PC-9 (cell line): Measurements from ENCODE around the gene TBC1D13. TPM values are rescaled to one million over a fixed set of nuclear protein-coding genes. Genes with fewer than 3 reads are reported as not detected.

Experiments used
- BruUV-seq: library from RNA; stranded (reverse); fragments of 400-500 nt; replicated peaks from 2 replicates; lab custom pipeline; 2021; lab: Mats Ljungman, UMichigan
- CTCF ChIA-PET: fragments of 300-600 bp; sonication (Branson Sonifier 250); formaldehyde crosslinking; loops from one replicate; lab custom pipeline; 2022; ENCODE audit warnings: antibody characterized with exemption; lab: Charles Lee
- POLR2A ChIA-PET: fragments of 300-600 bp; sonication (Branson Sonifier 250); formaldehyde crosslinking; loops from one replicate; lab custom pipeline; 2022; ENCODE audit warnings: antibody characterized with exemption; ENCODE audit not compliant: unreplicated experiment; lab: Charles Lee
- DNase-seq, 2 experiments: peaks; one replicate each; pipeline versions ENCODE4 v3.0.0 to v3.0.0-alpha.2; 2015 to 2022; ENCODE audit warnings: mixed read lengths in 1 of 2
- H2AFZ ChIP-seq: fragments of 200-600 bp; sonication (generic); 2 replicates; pipeline ENCODE4 v1.8.1; 2017; ENCODE audit warnings: antibody characterized with exemption
- H3F3A ChIP-seq: fragments of 200-600 bp; sonication (generic); 2 replicates; pipeline ENCODE4 v1.8.1; 2017; ENCODE audit warnings: antibody characterized with exemption, mild to moderate bottlenecking, low read depth; ENCODE audit not compliant: insufficient read depth
- H3K27ac ChIP-seq: fragments of 200-600 bp; sonication (generic); 2 replicates; pipeline ENCODE4 v1.6.1; 2016; ENCODE audit warnings: mixed run types
- H3K27me3 ChIP-seq: fragments of 200-600 bp; sonication (generic); 2 replicates; pipeline ENCODE4 v1.6.1; 2016; ENCODE audit warnings: low read depth, mixed run types; ENCODE audit not compliant: insufficient read depth
- H3K36me3 ChIP-seq: fragments of 200-600 bp; sonication (generic); 2 replicates; pipeline ENCODE4 v1.6.1; 2016; ENCODE audit warnings: low read depth, mixed run types
- H3K4me1 ChIP-seq: fragments of 200-600 bp; sonication (generic); replicated peaks from 2 replicates; pipeline ENCODE4 v1.6.1; 2016; ENCODE audit warnings: mixed run types; ENCODE audit not compliant: insufficient read depth
- H3K4me2 ChIP-seq: fragments of 200-600 bp; sonication (generic); 2 replicates; pipeline ENCODE4 v1.6.1; 2017; ENCODE audit warnings: mixed run types
- H3K4me3 ChIP-seq: fragments of 200-600 bp; sonication (generic); 2 replicates; pipeline ENCODE4 v1.6.1; 2016; ENCODE audit warnings: mixed run types
- H3K79me2 ChIP-seq: fragments of 200-600 bp; sonication (generic); 2 replicates; pipeline ENCODE4 v1.6.1; 2017; ENCODE audit warnings: low read depth, mixed run types
- H3K9me2 ChIP-seq: fragments of 200-600 bp; sonication (generic); 2 replicates; pipeline ENCODE4 v1.8.1; 2017; ENCODE audit warnings: mild to moderate bottlenecking; ENCODE audit not compliant: insufficient read depth
- H3K9me3 ChIP-seq: fragments of 200-600 bp; sonication (generic); 2 replicates; pipeline ENCODE4 v1.8.1; 2016; ENCODE audit warnings: low read depth; ENCODE audit not compliant: insufficient read depth
- H4K20me1 ChIP-seq: fragments of 200-600 bp; sonication (generic); 2 replicates; pipeline ENCODE4 v1.8.1; 2017; ENCODE audit not compliant: insufficient read depth
- CTCF ChIP-seq: fragments of 200-600 bp; sonication (generic); conservative IDR thresholded peaks from 2 replicates; pipeline ENCODE4 v1.6.1; 2017; ENCODE audit warnings: mixed run types, antibody characterized with exemption, mild to moderate bottlenecking, moderate library complexity
- EZH2 ChIP-seq: fragments of 200-600 bp; sonication (generic); IDR thresholded peaks from 2 replicates; pipeline ENCODE4 v1.8.0; 2017; ENCODE audit warnings: antibody characterized with exemption, low read depth
- intact Hi-C: fragments of 100-400 bp; cut with micrococcal nuclease; formaldehyde crosslinking; loops from one replicate; pipeline ENCODE4 v1.10.0; 2022; ENCODE audit not compliant: unreplicated experiment
- total RNA-seq: library from RNA; stranded (reverse); gene quantifications from 2 replicates; pipeline ENCODE4 v1.2.3, GENCODE V29; 2021

Gene TBC1D13
- total RNA-seq, 1 experiment from 2014 or later, result 41.9 TPM

GRCh38 chr9:128757602-128758001 lies 29.5 kb upstream of the TBC1D13 start:
- no peaks in the 10 kb centered on the region for H3F3A ChIP-seq
- no peaks in the 10 kb centered on the region for H3K9me2 ChIP-seq
- no peaks in the 10 kb centered on the region for H3K9me3 ChIP-seq
- H4K20me1 ChIP-seq, result no peaks in the 10 kb centered on the region
- no peak for TF ChIP-seq CTCF
- no peak for TF ChIP-seq EZH2
- no peak overlapping the region for H3K27ac ChIP-seq
- intact Hi-C loops, result no loop called here
- H3K4me2 ChIP-seq, result no peak overlapping the region
- ChIA-PET POLR2A (interaction anchor here (0.6 kb wide), 1 partner anchor 50 kb away, joined by 3 read pairs; no protein-coding TSS in a partner anchor), CTCF (no interaction called here)
- H3K4me3 ChIP-seq, result no peak overlapping the region
- DNase-seq, result no peak
- H3K36me3 ChIP-seq, result no peaks in the 10 kb centered on the region
- no peaks in the 10 kb centered on the region for H3K4me1 ChIP-seq
- no TSS peak for BruUV-seq
- no peaks in the 10 kb centered on the region for H3K79me2 ChIP-seq
- no peak overlapping the region for H2AFZ ChIP-seq
- H3K27me3 ChIP-seq, result no peaks in the 10 kb centered on the region

- CTCF ChIA-PET, result no interaction called here
- no peak for DNase-seq
- no peak overlapping the region for H2AFZ ChIP-seq
- no peaks in the 10 kb centered on the region; the same call in 1 of the 2 replicates for H3K36me3 ChIP-seq
- no peaks in the 10 kb centered on the region for H3K9me2 ChIP-seq
- POLR2A ChIA-PET, result no interaction called here
- TF ChIP-seq CTCF (no peak), EZH2 (no peak)
- no peaks in the 10 kb centered on the region for H4K20me1 ChIP-seq
- H3F3A ChIP-seq, result no peaks in the 10 kb centered on the region
- H3K27ac ChIP-seq, result no peak overlapping the region
- no TSS peak for BruUV-seq
- intact Hi-C loops, result no loop called here
- no peaks in the 10 kb centered on the region for H3K27me3 ChIP-seq
- H3K4me2 ChIP-seq, result no peak overlapping the region
- H3K4me3 ChIP-seq, result no peak overlapping the region
- H3K9me3 ChIP-seq, result no peaks in the 10 kb centered on the region
- H3K4me1 ChIP-seq, result no peaks in the 10 kb centered on the region
- H3K79me2 ChIP-seq, result no peaks in the 10 kb centered on the region
These were observed 24.2 kb upstream of the TBC1D13 start for GRCh38 chr9:128762671-128763449.

GRCh38 chr9:128764361-128764760 lies 22.7 kb upstream of the TBC1D13 start:
- no peaks in the 10 kb centered on the region; the same call in 1 of the 2 replicates for H3K36me3 ChIP-seq
- H3K9me2 ChIP-seq, result no peaks in the 10 kb centered on the region
- H3K79me2 ChIP-seq, result peaks cover 10% of the 10 kb centered on the region; the same call in 1 of the 2 replicates
- ChIA-PET CTCF (interaction anchor here (0.5 kb wide), 1 partner anchor 81 kb away, joined by 5 read pairs; no protein-coding TSS in a partner anchor), POLR2A (interaction anchor here (0.6 kb wide), 1 partner anchor 54 kb away, joined by 3 read pairs; the partner anchor contains the start of gene ENDOG)
- TF ChIP-seq CTCF, result no peak
- TF ChIP-seq EZH2, result no peak
- BruUV-seq, result no TSS peak
- no peaks in the 10 kb centered on the region for H3F3A ChIP-seq
- no peaks in the 10 kb centered on the region for H3K27me3 ChIP-seq
- intact Hi-C loops, result no loop called here
- no peak overlapping the region for H2AFZ ChIP-seq
- no peak overlapping the region for H3K4me2 ChIP-seq
- no peaks in the 10 kb centered on the region for H3K9me3 ChIP-seq
- no peak overlapping the region for H3K4me3 ChIP-seq
- no peak overlapping the region for H3K27ac ChIP-seq
- no peak for DNase-seq
- H4K20me1 ChIP-seq, result no peaks in the 10 kb centered on the region
- H3K4me1 ChIP-seq, result no peaks in the 10 kb centered on the region
